ENCODE data around the gene OR2T29. TPM values are rescaled to one million over a fixed set of nuclear protein-coding genes. Genes with fewer than 3 reads are reported as not detected.
"Not testable (repeated sequence)": the region's sequence is repeated elsewhere in the genome, so short reads cannot be mapped to it uniquely, and the experiment has no call there.

Gene OR2T29
- total RNA-seq, 2 donors from 2014 or later: not detected

- ATAC-seq (peak; percentile 90 to 94), DNase-seq (ENCODE audit: low spot score in 2 of 2) (peak in 1 of 2 donors; percentile 4)
- peak overlapping the region; percentile 89 to 94 for H3K27ac Mint-ChIP-seq
- H3K36me3 Mint-ChIP-seq, H3K9me3 Mint-ChIP-seq: not testable (repeated sequence)
Measured at GRCh38 chr1:248565530-248566373, 3.2 kb upstream of the OR2T29 start.

- not testable (repeated sequence) for DNase-seq (ENCODE audit: low spot score in 2 of 2); H3K9me3 Mint-ChIP-seq; ATAC-seq; H3K27ac Mint-ChIP-seq; H3K36me3 Mint-ChIP-seq
Measured at GRCh38 chr1:248551027-248551426, 11.5 kb downstream of the OR2T29 start.

GRCh38 chr1:248547383-248547782 lies 15.2 kb downstream of the OR2T29 start:
- DNase-seq (ENCODE audit: low spot score in 2 of 2); H3K9me3 Mint-ChIP-seq; H3K36me3 Mint-ChIP-seq; ATAC-seq; H3K27ac Mint-ChIP-seq: not testable (repeated sequence)

GRCh38 chr1:248537449-248537848 lies 25.1 kb downstream of the OR2T29 start:
- not testable (repeated sequence) for H3K9me3 Mint-ChIP-seq; ATAC-seq; DNase-seq (ENCODE audit: low spot score in 2 of 2); H3K36me3 Mint-ChIP-seq; H3K27ac Mint-ChIP-seq

- no peaks in the 10 kb centered on the region for H3K36me3 Mint-ChIP-seq
- DNase-seq (ENCODE audit: low spot score in 2 of 2) (no peak), ATAC-seq (no peak)
- no peak overlapping the region for H3K27ac Mint-ChIP-seq
- H3K9me3 Mint-ChIP-seq: no peaks in the 10 kb centered on the region
Measured at GRCh38 chr1:248521856-248522255, 40.7 kb downstream of the OR2T29 start.

- not testable (repeated sequence) for H3K27ac Mint-ChIP-seq, H3K36me3 Mint-ChIP-seq, ATAC-seq
Measured at GRCh38 chr1:248510217-248510616, 52.4 kb downstream of the OR2T29 start.

GRCh38 chr1:248507773-248508172 lies 54.8 kb downstream of the OR2T29 start, which contains the start of gene OR2G6:
TSS of gene OR2G6 (plus strand) at chr1:248508073. CDS start at chr1:248521647, 13,574 bp downstream.
- H3K9me3 Mint-ChIP-seq; H3K27ac Mint-ChIP-seq; ATAC-seq; H3K36me3 Mint-ChIP-seq; DNase-seq (ENCODE audit: low spot score in 2 of 2): not testable (repeated sequence)

More at GRCh38 chr1:248510217-248510616, 52.4 kb downstream of the OR2T29 start:
- DNase-seq (ENCODE audit: low spot score in 2 of 2); H3K9me3 Mint-ChIP-seq: not testable (repeated sequence)

Other genes starting within 250 kb of the OR2T29 start
- not detected for gene OR2M7, start 238.2 kb downstream of the OR2T29 start, total RNA-seq
- gene OR14C36, start 214.0 kb downstream of the OR2T29 start, total RNA-seq: not detected
- gene OR2T4, start 201.1 kb downstream of the OR2T29 start, total RNA-seq: not detected
- not detected for gene OR2T6, start 187.0 kb downstream of the OR2T29 start, total RNA-seq
- gene OR2T1, start 159.7 kb downstream of the OR2T29 start, total RNA-seq: not detected
- gene OR2T2, start 117.1 kb downstream of the OR2T29 start, total RNA-seq: not detected
- not detected for gene OR2T3, start 89.4 kb downstream of the OR2T29 start, total RNA-seq
- not detected for gene OR2T5, start 74.2 kb downstream of the OR2T29 start, total RNA-seq
- gene OR2G6, start 54.7 kb downstream of the OR2T29 start, total RNA-seq: not detected
- gene OR2T34, start 12.0 kb upstream of the OR2T29 start, total RNA-seq: not detected
- gene OR2T10, start 34.9 kb upstream of the OR2T29 start, total RNA-seq: not detected
- not detected for gene OR2T11, start 72.3 kb upstream of the OR2T29 start, total RNA-seq
- gene OR2T35, start 82.5 kb upstream of the OR2T29 start, total RNA-seq: not detected
- gene OR2T27, start 92.8 kb upstream of the OR2T29 start, total RNA-seq: not detected
- gene OR14I1, start 140.0 kb upstream of the OR2T29 start, total RNA-seq: not detected
- not detected for gene LYPD8, start 193.0 kb upstream of the OR2T29 start, total RNA-seq